Liver (tissue), 3 donors: ENCODE measurements around the gene KRT14.

Experiments
- CTCF ChIP-seq: fragments of 150-350 bp; IDR thresholded peaks from 2 replicates; pipeline ENCODE4 v1.5.1; 2017; ENCODE audit warnings: improper control_type of control experiment, low read depth, low read length; ENCODE audit not compliant: missing input control
- EGR1 ChIP-seq, 2 donors: IDR thresholded peaks; 2 replicates each; pipeline ENCODE4 v1.6.1; 2016 to 2018; ENCODE audit warnings: antibody characterized with exemption in 2 of 2, low read depth in 2 of 2
- FOXA1 ChIP-seq: IDR thresholded peaks from 2 replicates; pipeline ENCODE4 v1.6.1; 2016; ENCODE audit warnings: antibody characterized with exemption
- GABPA ChIP-seq, 2 donors: IDR thresholded peaks in 1 of 2; conservative IDR thresholded peaks in 1 of 2; 2 replicates each; pipeline ENCODE4 v1.6.1; 2016; ENCODE audit warnings: antibody characterized with exemption in 2 of 2, mild to moderate bottlenecking in 1 of 2, moderate library complexity in 1 of 2
- MAX ChIP-seq: IDR thresholded peaks from 2 replicates; pipeline ENCODE4 v1.6.1; 2016; ENCODE audit warnings: antibody characterized with exemption
- YY1 ChIP-seq: IDR thresholded peaks from 2 replicates; pipeline ENCODE4 v1.6.1; 2016; ENCODE audit warnings: antibody characterized with exemption, mild to moderate bottlenecking
- donor health status: healthy.
- donor health status: healthy.

GRCh38 chr17:41621916-41622315 lies 35.2 kb upstream of the KRT14 start:
- TF ChIP-seq CTCF = no peak
- no peak for TF ChIP-seq EGR1 (IDR thresholded peaks at IDR 0.05; ENCODE audit: low read depth in 2 of 2)
- no peak for TF ChIP-seq GABPA (IDR thresholded peaks at IDR 0.05 in 1 of 2, conservative IDR thresholded peaks at IDR 0.05 in 1 of 2)
- no peak for TF ChIP-seq FOXA1
- TF ChIP-seq YY1 = no peak
- no peak for TF ChIP-seq MAX
